Mucosa of stomach (tissue), 1 donor: ENCODE results near the gene TEX2.

Experiments used
- H3K27me3 ChIP-seq: one replicate; pipeline ENCODE4 v1.7.0; 2013; ENCODE audit warnings: mild to moderate bottlenecking, low read length; ENCODE audit not compliant: control insufficient read depth, insufficient read depth
- H3K36me3 ChIP-seq: one replicate; pipeline ENCODE4 v1.7.0; 2013; ENCODE audit warnings: low read length; ENCODE audit not compliant: control insufficient read depth, insufficient read depth
- H3K4me1 ChIP-seq: one replicate; pipeline ENCODE4 v1.7.0; 2013; ENCODE audit warnings: mild to moderate bottlenecking, low read length; ENCODE audit not compliant: control insufficient read depth, insufficient read depth
- H3K4me3 ChIP-seq: one replicate; pipeline ENCODE4 v1.7.0; 2013; ENCODE audit warnings: low read length
- H3K9ac ChIP-seq: one replicate; pipeline ENCODE4 v1.7.0; 2013; ENCODE audit warnings: mild to moderate bottlenecking, low read length, moderate library complexity
- H3K9me3 ChIP-seq: one replicate; pipeline ENCODE4 v1.7.0; 2013; ENCODE audit warnings: mild to moderate bottlenecking, low read length, moderate library complexity; ENCODE audit not compliant: control insufficient read depth
- donor health status: Pancreatic carcinoma.

TEX2 gene

DNA sequence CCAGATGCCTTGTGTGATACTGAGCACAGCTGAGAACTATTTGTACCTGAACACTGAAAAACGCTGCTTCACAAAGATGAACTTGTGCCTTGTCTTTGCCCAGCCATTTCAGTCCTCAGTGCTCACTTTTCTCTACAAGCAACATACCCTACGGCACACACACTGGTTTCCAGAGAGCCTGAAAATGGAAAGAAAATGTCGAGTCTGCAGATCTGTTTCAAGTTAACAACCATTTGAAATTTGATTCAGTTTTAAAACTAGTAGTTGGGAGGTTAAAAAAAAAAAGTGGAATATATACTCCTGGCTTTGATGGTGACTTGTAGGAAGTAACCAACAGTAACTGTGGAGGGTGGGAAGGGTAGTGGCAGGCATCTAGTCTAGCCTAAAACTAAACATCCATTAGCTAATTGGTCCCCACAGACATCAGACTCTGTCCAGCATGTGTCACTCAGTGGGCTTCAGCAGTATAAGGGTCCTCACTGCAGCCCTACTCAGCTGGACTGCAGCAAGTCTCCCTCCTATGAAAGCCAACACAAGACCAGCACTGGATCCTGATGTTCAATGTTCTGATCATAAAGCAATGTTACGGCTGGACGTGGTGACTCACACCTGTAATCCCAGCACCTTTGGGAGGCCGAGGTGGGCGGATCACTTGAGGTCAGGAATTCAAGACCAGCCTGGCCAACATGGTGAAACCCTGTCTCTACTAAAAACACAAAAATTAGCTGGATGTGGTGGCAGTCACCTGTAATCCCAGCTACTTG lies 160.3 kb downstream of the TEX2 start:
- H3K4me1 ChIP-seq = peaks cover 30% of the 10 kb centered on the region

DNA sequence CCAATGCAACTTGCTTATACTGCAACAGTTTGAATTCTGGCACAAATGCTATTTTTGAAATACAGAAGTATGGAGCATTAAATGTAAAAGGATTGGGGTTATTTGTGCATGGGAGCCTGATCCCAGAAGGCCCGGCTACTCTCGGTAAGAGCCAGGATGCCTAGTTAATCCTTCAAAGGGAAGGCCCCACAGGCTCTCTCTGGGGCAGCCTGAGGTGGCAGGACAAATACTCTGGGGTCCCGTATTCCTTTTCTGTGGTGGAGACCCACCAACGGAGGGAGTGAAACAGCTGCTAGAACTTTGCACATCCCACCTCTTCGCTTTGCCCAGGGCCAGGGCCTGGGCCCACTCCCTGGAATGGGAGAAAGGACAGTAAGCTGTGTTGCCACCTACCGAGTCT lies 163.5 kb downstream of the TEX2 start:
- Histone ChIP-seq H3K4me3 (no peak overlapping the region), H3K9ac (no peak overlapping the region), H3K27me3 (no peaks in the 10 kb centered on the region), H3K9me3 (no peaks in the 10 kb centered on the region), H3K36me3 (no peaks in the 10 kb centered on the region), H3K4me1 (peaks cover 23% of the 10 kb centered on the region)

More for the DNA sequence above, 160.3 kb downstream of the TEX2 start:
- Histone ChIP-seq H3K27me3 (no peaks in the 10 kb centered on the region), H3K36me3 (no peaks in the 10 kb centered on the region), H3K9ac (no peak overlapping the region), H3K9me3 (no peaks in the 10 kb centered on the region), H3K4me3 (no peak overlapping the region)
